HepG2 (cell line): ENCODE data around the gene COBL. TPM values are rescaled to one million over a fixed set of nuclear protein-coding genes. Genes with fewer than 3 reads are reported as not detected.

Experiments used
- ATAC-seq: fragments of 200-7000 bp; cut with Tn5 transposase; 3 replicates; pipeline ENCODE4 v1.9.1; 2020; ENCODE audit warnings: mild to moderate bottlenecking, moderate library complexity
- BruUV-seq: library from RNA; stranded (reverse); fragments of 400-500 nt; replicated peaks from 2 replicates; lab custom pipeline; 2021; lab: Mats Ljungman, UMichigan
- CTCF ChIA-PET: fragments of 300-600 bp; formaldehyde crosslinking; extraction: SDS; loops from one replicate; lab custom pipeline; 2021; ENCODE audit warnings: low total read pairs, inconsistent platforms, low intra/inter-chr PET ratio; lab: Yijun Ruan, JAX
- POLR2A ChIA-PET: fragments of 350-600 bp; sonication (Branson Sonifier 250); formaldehyde crosslinking; loops from one replicate; lab custom pipeline; 2020; ENCODE audit warnings: antibody characterized with exemption, inconsistent platforms; lab: Yijun Ruan, JAX
- DNase-seq: peaks from one replicate; pipeline ENCODE4 v3.0.0-alpha.2; 2015; ENCODE audit warnings: low spot score
- FAIRE-seq: peaks from 3 replicates; lab custom pipeline; 2011; peaks lifted over from hg19 to GRCh38; lab: Jason Lieb, UNC
- H2AFZ ChIP-seq: one replicate; pipeline ENCODE4 v1.6.1; 2011; ENCODE audit warnings: low read length, inconsistent platforms
- H3K27ac ChIP-seq: fragments of 300-600 bp; 3 replicates; pipeline ENCODE4 v1.8.0; 2011; ENCODE audit warnings: mixed run types, mild to moderate bottlenecking, mixed read lengths, low read length, inconsistent platforms; ENCODE audit not compliant: insufficient read depth; ENCODE audit errors: extremely low read length
- H3K27me3 ChIP-seq, 2 experiments: fragments of 200-600 bp in 1 of 2; 2 replicates in 1 of 2; 3 replicates in 1 of 2; pipeline versions ENCODE4 v1.6.0 to v1.8.0; 2011; ENCODE audit warnings: low read length in 2 of 2, mild to moderate bottlenecking in 2 of 2, moderate library complexity in 2 of 2, inconsistent platforms in 1 of 2; ENCODE audit not compliant: insufficient read depth in 2 of 2, control insufficient read depth in 1 of 2
- H3K36me3 ChIP-seq, 2 experiments: fragments of 200-600 bp in 1 of 2; replicated peaks in 1 of 2; 2 replicates in 1 of 2; 3 replicates in 1 of 2; pipeline versions ENCODE4 v1.5.1 to v1.8.0; 2011; ENCODE audit warnings: low read length in 2 of 2, inconsistent platforms in 1 of 2; ENCODE audit not compliant: insufficient read depth in 2 of 2, control insufficient read depth in 1 of 2
- H3K4me1 ChIP-seq: 2 replicates; pipeline ENCODE4 v1.5.1; 2012; ENCODE audit warnings: low read length, inconsistent platforms; ENCODE audit not compliant: insufficient read depth
- H3K4me2 ChIP-seq: 2 replicates; pipeline ENCODE4 v1.6.0; 2011; ENCODE audit warnings: low read depth, low read length, inconsistent platforms
- H3K4me3 ChIP-seq, 3 experiments: fragments of 200-600 bp in 1 of 3; sonication (generic), shearing (Covaris generic) in 1 of 3; replicated peaks in 1 of 3; 2 replicates each; pipeline ENCODE4 v1.5.1; 2011 to 2016; ENCODE audit warnings: low read length in 3 of 3, inconsistent platforms in 2 of 3, low read depth in 2 of 3, mild to moderate bottlenecking in 2 of 3, control low read depth in 1 of 3, mixed read lengths in 1 of 3; ENCODE audit not compliant: insufficient read depth in 1 of 3
- H3K79me2 ChIP-seq: one replicate; pipeline ENCODE4 v1.6.1; 2011; ENCODE audit warnings: low read length, inconsistent platforms; ENCODE audit not compliant: insufficient read depth
- H3K9ac ChIP-seq: 2 replicates; pipeline ENCODE4 v1.6.0; 2011; ENCODE audit warnings: mild to moderate bottlenecking, low read depth, low read length, inconsistent platforms; ENCODE audit not compliant: insufficient read depth
- H3K9me3 ChIP-seq: 2 replicates; pipeline ENCODE4 v1.5.1; 2012; ENCODE audit warnings: mild to moderate bottlenecking, low read length
- H4K20me1 ChIP-seq: 2 replicates; pipeline ENCODE4 v1.6.0; 2011; ENCODE audit warnings: inconsistent platforms, mild to moderate bottlenecking, low read length, moderate library complexity; ENCODE audit not compliant: insufficient read depth
- ADNP ChIP-seq: sonication (generic); formaldehyde crosslinking; IDR thresholded peaks from 2 replicates; pipeline ENCODE4 v1.4.0; 2020; ENCODE audit warnings: missing genetic modification reagents
- AHDC1 ChIP-seq: sonication (generic); formaldehyde crosslinking; IDR thresholded peaks from 2 replicates; pipeline ENCODE4 v1.5.1; 2020; ENCODE audit warnings: mild to moderate bottlenecking, missing genetic modification reagents, borderline replicate concordance
- CENPT ChIP-seq: sonication (generic); formaldehyde crosslinking; IDR thresholded peaks from 2 replicates; pipeline ENCODE4 v1.8.0; 2022; ENCODE audit warnings: low read depth, mild to moderate bottlenecking, moderate library complexity, missing genetic modification reagents
- GTF2F1 ChIP-seq: fragments of 150-350 bp; IDR thresholded peaks from 2 replicates; pipeline ENCODE4 v1.6.1; 2014; ENCODE audit warnings: low read length
- HCFC1 ChIP-seq: fragments of 150-350 bp; IDR thresholded peaks from 2 replicates; pipeline ENCODE4 v1.6.1; 2014; ENCODE audit warnings: low read depth, low read length
- HIVEP1 ChIP-seq: sonication (generic); formaldehyde crosslinking; IDR thresholded peaks from 2 replicates; pipeline ENCODE4 v1.4.0; 2020; ENCODE audit warnings: mild to moderate bottlenecking, missing genetic modification reagents
- KDM4B ChIP-seq: sonication (generic); formaldehyde crosslinking; IDR thresholded peaks from 2 replicates; pipeline ENCODE4 v1.4.0; 2020; ENCODE audit warnings: missing genetic modification reagents
- NR1H2 ChIP-seq: sonication (generic); formaldehyde crosslinking; IDR thresholded peaks from 2 replicates; pipeline ENCODE4 v1.8.1; 2022; ENCODE audit warnings: low read depth, missing genetic modification reagents, borderline replicate concordance
- REPIN1 ChIP-seq: sonication (generic); formaldehyde crosslinking; IDR thresholded peaks from 2 replicates; pipeline ENCODE4 v1.8.0; 2022; ENCODE audit warnings: missing genetic modification reagents, low read depth, mild to moderate bottlenecking, borderline replicate concordance
- RNF2 ChIP-seq: fragments of 450-650 bp; conservative IDR thresholded peaks from 2 replicates; pipeline ENCODE4 v1.6.1; 2016; ENCODE audit warnings: low read depth
- SP2 ChIP-seq: sonication (generic); formaldehyde crosslinking; IDR thresholded peaks from 2 replicates; pipeline ENCODE4 v1.5.1; 2020; ENCODE audit warnings: mild to moderate bottlenecking, missing genetic modification reagents
- SRF ChIP-seq: IDR thresholded peaks from 2 replicates; pipeline ENCODE4 v1.6.1; 2011; ENCODE audit warnings: mild to moderate bottlenecking, low read depth, low read length, moderate library complexity
- THAP9 ChIP-seq: sonication (generic); formaldehyde crosslinking; IDR thresholded peaks from 2 replicates; pipeline ENCODE4; 2020; ENCODE audit warnings: missing genetic modification reagents, mild to moderate bottlenecking, borderline replicate concordance
- ZNF160 ChIP-seq: sonication (generic); formaldehyde crosslinking; IDR thresholded peaks from 2 replicates; pipeline ENCODE4 v1.8.0; 2022; ENCODE audit warnings: mild to moderate bottlenecking, inconsistent platforms, missing genetic modification reagents
- ZNF563 ChIP-seq: sonication (generic); formaldehyde crosslinking; IDR thresholded peaks from 2 replicates; pipeline ENCODE4 v1.8.0; 2022; ENCODE audit warnings: mild to moderate bottlenecking, moderate library complexity, missing genetic modification reagents
- ZNF703 ChIP-seq: sonication (generic); formaldehyde crosslinking; IDR thresholded peaks from 2 replicates; pipeline ENCODE4 v1.5.1; 2020; ENCODE audit warnings: missing genetic modification reagents, mild to moderate bottlenecking, moderate library complexity, borderline replicate concordance
- WGBS: methylation state at CpG from one replicate; pipeline ENCODE4 v1.1.6; 2017; ENCODE audit warnings: low lambda C conversion rate; 5-methylcytosine and 5-hydroxymethylcytosine counted together
- in situ Hi-C: cut with HindIII; loops from 2 replicates; pipeline ENCODE4 v1.10.0; 2017; ENCODE audit warnings: low pct_unique_long_range_greater_than_20kb; ENCODE audit not compliant: extremely low pct_ligation_motif_present
- intact Hi-C: fragments of 100-400 bp; cut with micrococcal nuclease; formaldehyde crosslinking; loops from one replicate; pipeline ENCODE4 v1.10.0; 2022; ENCODE audit not compliant: unreplicated experiment
- polyA plus RNA-seq, 8 experiments: library from polyadenylated mRNA; depleted of rRNA in 3 of 8; stranded (reverse) in 7 of 8; unstranded in 1 of 8; fragments of >200 nt; fragmentation: Illumina TruSeq in 4 of 8; extraction: Trizol in 4 of 8; gene quantifications; 2 replicates each; pipeline versions ENCODE4 v1.2.1 to v1.2.3, GENCODE V29; 2011 to 2016; ENCODE audit warnings: low read depth in 4 of 8, missing spikeins in 1 of 8, mixed read lengths in 1 of 8; ENCODE audit not compliant: insufficient read depth in 1 of 8
- total RNA-seq, 5 experiments: library from RNA; depleted of rRNA; stranded (reverse); fragments of >200 nt; fragmentation: Illumina TruSeq; extraction: Trizol; gene quantifications; 2 replicates each; pipeline ENCODE4 v1.2.3, GENCODE V29; 2016; ENCODE audit warnings: low read depth in 1 of 5

COBL gene
- total and polyA plus RNA-seq, 2 of the 13 experiments (the other 11 are each of a cell fraction or from before 2014, with no cell fraction given): 3.8 to 4.9 TPM

- POLR2A ChIA-PET: no interaction called here
- TF ChIP-seq ZNF160 (no peak), ADNP (CRISPR knock-in tag) (no peak), HIVEP1 (CRISPR knock-in tag) (no peak), KDM4B (CRISPR knock-in tag) (no peak), HCFC1 (no peak), NR1H2 (CRISPR knock-in tag) (no peak), GTF2F1 (no peak), REPIN1 (CRISPR knock-in tag) (no peak), SP2 (CRISPR knock-in tag) (no peak), THAP9 (CRISPR knock-in tag) (no peak), CENPT (CRISPR knock-in tag) (no peak), RNF2 (no peak), SRF (no peak), ZNF703 (CRISPR knock-in tag) (no peak), ZNF563 (no peak), AHDC1 (CRISPR knock-in tag) (no peak)
Observed at GRCh38 chr7:51113962-51114361, 202.6 kb downstream of the COBL start.

More at GRCh38 chr7:51113962-51114361, 202.6 kb downstream of the COBL start:
- H3K27ac ChIP-seq: no peak overlapping the region
- no TSS peak for BruUV-seq
- intact Hi-C loops (no loop called here), in situ Hi-C loops (no loop called here)
- no peaks in the 10 kb centered on the region for H4K20me1 ChIP-seq
- no peak overlapping the region for H2AFZ ChIP-seq
- H3K9me3 ChIP-seq: no peaks in the 10 kb centered on the region
- 98% methylated on average over 7 of the region's 7 CpGs for WGBS
- DNase-seq (no peak), ATAC-seq (no peak), FAIRE-seq (no peak)
- H3K9ac ChIP-seq: no peak overlapping the region
- no peak overlapping the region for H3K4me2 ChIP-seq
- CTCF ChIA-PET: no interaction called here
- H3K27me3 ChIP-seq: no peaks in the 10 kb centered on the region
- no peaks in the 10 kb centered on the region for H3K4me1 ChIP-seq
- H3K4me3 ChIP-seq: no peak overlapping the region
- no peaks in the 10 kb centered on the region; a peak in 1 of 5 replicates for H3K36me3 ChIP-seq
- no peaks in the 10 kb centered on the region for H3K79me2 ChIP-seq
